ENCODE results near the gene SPG11. TPM values are rescaled to one million over a fixed set of nuclear protein-coding genes. Genes with fewer than 3 reads are reported as not detected.
"Not testable (repeated sequence)": the region's sequence is repeated elsewhere in the genome, so short reads cannot be mapped to it uniquely, and the experiment has no call there.

Gene SPG11
- total and polyA plus RNA-seq, 9 of the 15 experiments (the other 6 are each of a cell fraction or from before 2014, with no cell fraction given), result 23.3 to 71.2 (median 45.6) TPM

GRCh38 chr15:44532275-44532674, 131.2 kb downstream of the SPG11 start:
- H3K27ac ChIP-seq (ENCODE audit: extremely low read depth, low read depth, low read length); H4K20me1 ChIP-seq (replicated peaks; ENCODE audit: control insufficient read depth, insufficient read depth, low read length); BruUV-seq (replicated peaks); CTCF ChIA-PET (ENCODE audit: low intra/inter-chr PET ratio); H3K27me3 ChIP-seq (ENCODE audit: control insufficient read depth in 2 of 2, insufficient read depth in 2 of 2, low read length in 2 of 2); DNase-seq (ENCODE audit: extremely low read depth in 1 of 4, low spot score in 3 of 4); H3K9me3 ChIP-seq (replicated peaks; ENCODE audit: control insufficient read depth, insufficient read depth, low read depth, low read length); FAIRE-seq; ATAC-seq; H3K4me2 ChIP-seq (ENCODE audit: insufficient read depth, low read length); in situ Hi-C loops (cut with MboI); H3K9me1 ChIP-seq (ENCODE audit: control insufficient read depth, insufficient read depth, low read length); H3K9ac ChIP-seq (ENCODE audit: insufficient read depth in 1 of 2, low read depth in 2 of 2, low read length in 2 of 2); H3K4me3 ChIP-seq; H2AFZ ChIP-seq (ENCODE audit: low read depth, low read length): not testable (repeated sequence)
- H3K36me3 ChIP-seq (ENCODE audit: control insufficient read depth, insufficient read depth, low read length), result peaks cover 15% of the 10 kb centered on the region; the same call in 1 of the 3 replicates
- H3K4me1 ChIP-seq (replicated peaks in 1 of 2; ENCODE audit: control insufficient read depth in 2 of 2, insufficient read depth in 2 of 2, low read length in 2 of 2), result peaks cover 0 to 19% of the 10 kb centered on the region in 2 experiments; a peak in 4 of 5 replicates
- 86% methylated on average over 5 of the region's 5 CpGs for whole genome bisulfite sequencing (ENCODE audit: insufficient coverage, low coverage, missing lambda C conversion rate)
- POLR2A ChIA-PET, result interaction anchor here (0.6 to 1.5 kb wide), 2 partner anchors 31 to 323 kb away, joined by 4 read pairs; no protein-coding TSS in a partner anchor
- intact Hi-C loops (cut with micrococcal nuclease), result loop anchor here (10.0 kb wide), 1 partner anchor 317 kb away; no protein-coding TSS in a partner anchor
- peaks cover 25% of the 10 kb centered on the region for H3K79me2 ChIP-seq (ENCODE audit: control insufficient read depth, insufficient read depth, low read length)
- peak; percentile 60; the same call in 1 of the 2 replicates for TF ChIP-seq ZBTB33 (CRISPR knock-in tag; IDR thresholded peaks at IDR 0.05)

- Histone ChIP-seq H3K4me2 (ENCODE audit: insufficient read depth, low read length) (no peak overlapping the region), H3K27me3 (ENCODE audit: control insufficient read depth in 2 of 2, insufficient read depth in 2 of 2, low read length in 2 of 2) (no peaks in the 10 kb centered on the region), H2AFZ (ENCODE audit: low read depth, low read length) (no peak overlapping the region), H3K4me3 (no peak overlapping the region), H3K36me3 (ENCODE audit: control insufficient read depth, insufficient read depth, low read length) (peaks cover 29% of the 10 kb centered on the region; the same call in 1 of the 3 replicates), H3K79me2 (ENCODE audit: control insufficient read depth, insufficient read depth, low read length) (peaks cover 10% of the 10 kb centered on the region), H3K4me1 (replicated peaks in 1 of 2; ENCODE audit: control insufficient read depth in 2 of 2, insufficient read depth in 2 of 2, low read length in 2 of 2) (peaks cover 0 to 7% of the 10 kb centered on the region in 2 experiments; a peak in 4 of 5 replicates), H3K9me1 (ENCODE audit: control insufficient read depth, insufficient read depth, low read length) (no peaks in the 10 kb centered on the region), H3K9me3 (replicated peaks; ENCODE audit: control insufficient read depth, insufficient read depth, low read depth, low read length) (no peaks in the 10 kb centered on the region), H3K27ac (ENCODE audit: extremely low read depth, low read depth, low read length) (no peak overlapping the region), H3K9ac (ENCODE audit: insufficient read depth in 1 of 2, low read depth in 2 of 2, low read length in 2 of 2) (no peak overlapping the region), H4K20me1 (replicated peaks; ENCODE audit: control insufficient read depth, insufficient read depth, low read length) (no peaks in the 10 kb centered on the region)
- ChIA-PET POLR2A (interaction anchor here (0.7 to 1.0 kb wide), 2 partner anchors 14 to 158 kb away, joined by 3 to 4 read pairs; no protein-coding TSS in a partner anchor), CTCF (ENCODE audit: low intra/inter-chr PET ratio) (no interaction called here)
- in situ Hi-C loops (cut with MboI), result no loop called here
- intact Hi-C loops (cut with micrococcal nuclease), result loop anchor here (10.0 kb wide), 1 partner anchor 316 kb away; no protein-coding TSS in a partner anchor
- FAIRE-seq (no peak), DNase-seq (ENCODE audit: extremely low read depth in 1 of 4, low spot score in 3 of 4) (no peak), ATAC-seq (peak; percentile 54)
- no peak for TF ChIP-seq MAX (CRISPR knock-in tag; IDR thresholded peaks at IDR 0.05)
- TF ChIP-seq POLR2G (IDR thresholded peaks at IDR 0.05; ENCODE audit: low read depth, low read length), result 0 out of 2 replicates have a peak, but pooled peaks have one; percentile 43
- no peak for TF ChIP-seq HMGXB4 (CRISPR knock-in tag; IDR thresholded peaks at IDR 0.05)
- WGBS (ENCODE audit: insufficient coverage, low coverage, missing lambda C conversion rate), result 63% methylated on average over 3 of the region's 3 CpGs
- no TSS peak for BruUV-seq (replicated peaks)
Measured at GRCh38 chr15:44530653-44531052, 132.8 kb downstream of the SPG11 start.

Measured in K562 (cell line).